ENCODE measurements around the gene GPATCH2L. TPM values are rescaled to one million over a fixed set of nuclear protein-coding genes. Genes with fewer than 3 reads are reported as not detected.

GPATCH2L gene
- total RNA-seq, 2 donors from 2014 or later = 23.4 to 61.7 TPM

- no peak overlapping the region for H3K4me3 ChIP-seq
- DNase-seq (no peak), ATAC-seq (no peak)
- WGBS, 2 donors = 42 to 43% methylated on average over 2 of the region's 2 CpGs
- no peak overlapping the region for H3K27ac ChIP-seq
- no peak for TF ChIP-seq POLR2A (IDR thresholded peaks at IDR 0.05)
- TF ChIP-seq CTCF (IDR thresholded peaks at IDR 0.05) = no peak
- H3K36me3 ChIP-seq (replicated peaks in 1 of 2; ENCODE audit: insufficient read depth in 1 of 2, low read depth in 2 of 2) = no peaks in the 10 kb centered on the region
- H3K27me3 ChIP-seq = peaks cover 0 to under 1% of the 10 kb centered on the region in 2 donors
- no peaks in the 10 kb centered on the region for H3K9me3 ChIP-seq
- peaks cover 6% of the 10 kb centered on the region for H3K4me1 ChIP-seq
- intact Hi-C loops (cut with DNase I) = no loop called here
These were observed 8.1 kb upstream of the GPATCH2L start for GRCh38 chr14:76143642-76144041.

- H3K9me3 ChIP-seq = no peaks in the 10 kb centered on the region
- H3K27me3 ChIP-seq = no peaks in the 10 kb centered on the region
- H3K36me3 ChIP-seq (replicated peaks in 1 of 2; ENCODE audit: insufficient read depth in 1 of 2, low read depth in 2 of 2) = no peaks in the 10 kb centered on the region
- H3K4me1 ChIP-seq = no peaks in the 10 kb centered on the region
- intact Hi-C loops (cut with DNase I) = no loop called here
- TF ChIP-seq CTCF (IDR thresholded peaks at IDR 0.05) (no peak), POLR2A (IDR thresholded peaks at IDR 0.05) (no peak)
- H3K4me3 ChIP-seq = no peak overlapping the region
- ATAC-seq = no peak
- no peak for DNase-seq
- no peak overlapping the region for H3K27ac ChIP-seq
These were observed 4.7 kb upstream of the GPATCH2L start for GRCh38 chr14:76146976-76147375.

GRCh38 chr14:76149196-76149595 is 2.5 kb upstream of the GPATCH2L start:
- TF ChIP-seq POLR2A (IDR thresholded peaks at IDR 0.05) (no peak), CTCF (IDR thresholded peaks at IDR 0.05) (no peak)
- Histone ChIP-seq H3K27me3 (no peaks in the 10 kb centered on the region), H3K4me3 (no peak overlapping the region), H3K36me3 (replicated peaks in 1 of 2; ENCODE audit: insufficient read depth in 1 of 2, low read depth in 2 of 2) (no peaks in the 10 kb centered on the region), H3K4me1 (peaks cover 16% of the 10 kb centered on the region), H3K27ac (no peak overlapping the region), H3K9me3 (no peaks in the 10 kb centered on the region)
- intact Hi-C loops (cut with DNase I) = no loop called here
- 63 to 66% methylated on average over 2 of the region's 2 CpGs for WGBS, 2 donors
- no peak for DNase-seq
- no peak for ATAC-seq

- WGBS, 2 donors = 1 to 2% methylated on average over 17 of the region's 17 CpGs
- DNase-seq = peak; percentile 35 to 74 (median 47)
- no peak for TF ChIP-seq POLR2A (IDR thresholded peaks at IDR 0.05)
- TF ChIP-seq CTCF (IDR thresholded peaks at IDR 0.05) = no peak
- ATAC-seq = peak; percentile 58
- peak overlapping the region; percentile 55 to 75 (median 70) for H3K27ac ChIP-seq
- H3K27me3 ChIP-seq = no peaks in the 10 kb centered on the region
- H3K4me3 ChIP-seq = peak overlapping the region; percentile 64 to 95
- intact Hi-C loops (cut with DNase I) = no loop called here
- H3K9me3 ChIP-seq = no peaks in the 10 kb centered on the region
- peaks cover 0 to 3% of the 10 kb centered on the region in 2 donors for H3K36me3 ChIP-seq (replicated peaks in 1 of 2; ENCODE audit: insufficient read depth in 1 of 2, low read depth in 2 of 2)
- peaks cover 45% of the 10 kb centered on the region for H3K4me1 ChIP-seq
These were observed 585 bp downstream of the GPATCH2L start for GRCh38 chr14:76152333-76152681.

GRCh38 chr14:76153919-76154318 is 2.2 kb downstream of the GPATCH2L start:
- DNase-seq = no peak
- intact Hi-C loops (cut with DNase I) = no loop called here
- Histone ChIP-seq H3K4me1 (peaks cover 45% of the 10 kb centered on the region), H3K27ac (no peak overlapping the region), H3K4me3 (no peak overlapping the region), H3K27me3 (no peaks in the 10 kb centered on the region), H3K9me3 (no peaks in the 10 kb centered on the region), H3K36me3 (replicated peaks in 1 of 2; ENCODE audit: insufficient read depth in 1 of 2, low read depth in 2 of 2) (peaks cover 0 to 6% of the 10 kb centered on the region in 2 donors)
- TF ChIP-seq POLR2A (IDR thresholded peaks at IDR 0.05) (no peak), CTCF (IDR thresholded peaks at IDR 0.05) (no peak)
- WGBS, 2 donors = 77 to 82% methylated on average over 1 of the region's 1 CpG
- no peak for ATAC-seq

Data from body of pancreas (tissue), 4 donors.